Neural progenitor cell (in vitro differentiated cells): Measurements from ENCODE around the gene MAN2B2. TPM values are rescaled to one million over a fixed set of nuclear protein-coding genes. Genes with fewer than 3 reads are reported as not detected.

Experiments
- DNase-seq: peaks from one replicate; pipeline ENCODE4 v3.0.0-alpha.2; 2016; ENCODE audit warnings: low spot score
- H2AFZ ChIP-seq: fragments of 200-600 bp; sonication (generic); replicated peaks from 2 replicates; pipeline ENCODE4 v1.6.1; 2016; ENCODE audit warnings: antibody characterized with exemption
- H3F3A ChIP-seq: fragments of 200-600 bp; sonication (generic); 2 replicates; pipeline ENCODE4 v1.6.1; 2016; ENCODE audit warnings: antibody characterized with exemption, low read depth
- H3K27ac ChIP-seq: fragments of 200-600 bp; sonication (generic); 2 replicates; pipeline ENCODE4 v1.5.1; 2016; ENCODE audit warnings: mild to moderate bottlenecking
- H3K27me3 ChIP-seq: fragments of 200-600 bp; sonication (generic); 2 replicates; pipeline ENCODE4 v1.6.1; 2016; ENCODE audit warnings: mild to moderate bottlenecking, moderate library complexity
- H3K36me3 ChIP-seq: fragments of 200-600 bp; sonication (generic); 2 replicates; pipeline ENCODE4 v1.5.1; 2016
- H3K4me1 ChIP-seq: fragments of 200-600 bp; sonication (generic); 2 replicates; pipeline ENCODE4 v1.6.1; 2016; ENCODE audit warnings: mixed run types
- H3K4me2 ChIP-seq: fragments of 200-600 bp; sonication (generic); 2 replicates; pipeline ENCODE4 v1.6.1; 2016
- H3K4me3 ChIP-seq: fragments of 200-600 bp; sonication (generic); 2 replicates; pipeline ENCODE4 v1.5.1; 2016
- H3K79me2 ChIP-seq: fragments of 200-600 bp; sonication (generic); 2 replicates; pipeline ENCODE4 v1.6.1; 2016; ENCODE audit warnings: low read depth
- H3K9ac ChIP-seq: fragments of 200-600 bp; sonication (generic); 2 replicates; pipeline ENCODE4 v1.6.1; 2016
- H3K9me3 ChIP-seq: fragments of 200-600 bp; sonication (generic); 2 replicates; pipeline ENCODE4 v1.5.1; 2016; ENCODE audit warnings: low read depth
- H4K20me1 ChIP-seq: fragments of 200-600 bp; sonication (generic); 2 replicates; pipeline ENCODE4 v1.6.1; 2016; ENCODE audit warnings: low read depth
- H3K27ac Mint-ChIP-seq: 3 replicates; pipeline ENCODE4 v1.8.0; 2021; ENCODE audit warnings: mixed read lengths
- H3K27me3 Mint-ChIP-seq: 2 replicates; pipeline ENCODE4 v1.8.0; 2022; ENCODE audit warnings: low read depth, mild to moderate bottlenecking, inconsistent platforms, moderate library complexity, mixed read lengths; ENCODE audit not compliant: insufficient read depth
- H3K36me3 Mint-ChIP-seq: 3 replicates; pipeline ENCODE4 v1.8.0; 2021; ENCODE audit warnings: mixed read lengths
- H3K4me1 Mint-ChIP-seq: 3 replicates; pipeline ENCODE4 v1.8.0; 2021; ENCODE audit warnings: mixed read lengths
- H3K4me3 Mint-ChIP-seq: 3 replicates; pipeline ENCODE4 v1.8.0; 2021; ENCODE audit warnings: mild to moderate bottlenecking, moderate library complexity, mixed read lengths
- H3K9me3 Mint-ChIP-seq: 3 replicates; pipeline ENCODE4 v1.8.0; 2020; ENCODE audit warnings: mixed read lengths
- EZH2 ChIP-seq: fragments of 200-600 bp; sonication (generic); IDR thresholded peaks from 2 replicates; pipeline ENCODE4 v1.6.1; 2017; ENCODE audit warnings: antibody characterized with exemption, mild to moderate bottlenecking, moderate library complexity
- EZH2phosphoT487 ChIP-seq: fragments of 200-600 bp; sonication (generic); IDR thresholded peaks from 2 replicates; pipeline ENCODE4 v1.6.1; 2017; ENCODE audit warnings: antibody characterized with exemption
- total RNA-seq: library from RNA; depleted of rRNA; stranded (reverse); fragments of >200 nt; gene quantifications from 2 replicates; pipeline ENCODE4 v1.2.3, GENCODE V29; 2015; ENCODE audit warnings: low replicate concordance
- TF ChIP-seq, protein P1 (sequence below): fragments of 200-600 bp; sonication (generic); IDR thresholded peaks from 2 replicates; pipeline ENCODE4 v1.5.1; 2017; ENCODE audit warnings: antibody characterized with exemption, mild to moderate bottlenecking

The MAN2B2 gene
- total RNA-seq, 1 donor from 2014 or later: 2.7 TPM

DNA sequence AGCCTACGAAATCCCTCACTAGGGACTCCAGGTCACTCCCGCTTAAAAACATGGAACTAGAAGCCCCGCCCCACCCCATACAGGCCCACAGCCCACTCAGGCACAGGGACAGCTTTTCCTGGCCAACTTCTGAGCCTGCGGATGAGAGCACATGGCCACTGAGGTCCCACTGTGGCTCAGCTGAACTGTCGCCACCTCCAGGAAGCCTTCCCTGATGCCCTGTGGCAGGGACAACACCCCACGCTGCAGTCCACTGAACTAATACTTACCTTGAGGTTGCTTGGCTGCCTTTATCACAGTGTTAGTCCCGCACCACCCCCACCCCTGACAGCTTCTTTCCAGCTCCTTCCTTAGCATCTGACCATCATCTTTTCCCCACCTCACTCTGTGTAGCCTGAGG lies 39.3 kb upstream of the MAN2B2 start:
- no peaks in the 10 kb centered on the region for H3K79me2 ChIP-seq
- no peaks in the 10 kb centered on the region for H3K9me3 Mint-ChIP-seq
- TF ChIP-seq EZH2phosphoT487 (no peak), EZH2 (no peak)
- TF ChIP-seq, protein P1, sequence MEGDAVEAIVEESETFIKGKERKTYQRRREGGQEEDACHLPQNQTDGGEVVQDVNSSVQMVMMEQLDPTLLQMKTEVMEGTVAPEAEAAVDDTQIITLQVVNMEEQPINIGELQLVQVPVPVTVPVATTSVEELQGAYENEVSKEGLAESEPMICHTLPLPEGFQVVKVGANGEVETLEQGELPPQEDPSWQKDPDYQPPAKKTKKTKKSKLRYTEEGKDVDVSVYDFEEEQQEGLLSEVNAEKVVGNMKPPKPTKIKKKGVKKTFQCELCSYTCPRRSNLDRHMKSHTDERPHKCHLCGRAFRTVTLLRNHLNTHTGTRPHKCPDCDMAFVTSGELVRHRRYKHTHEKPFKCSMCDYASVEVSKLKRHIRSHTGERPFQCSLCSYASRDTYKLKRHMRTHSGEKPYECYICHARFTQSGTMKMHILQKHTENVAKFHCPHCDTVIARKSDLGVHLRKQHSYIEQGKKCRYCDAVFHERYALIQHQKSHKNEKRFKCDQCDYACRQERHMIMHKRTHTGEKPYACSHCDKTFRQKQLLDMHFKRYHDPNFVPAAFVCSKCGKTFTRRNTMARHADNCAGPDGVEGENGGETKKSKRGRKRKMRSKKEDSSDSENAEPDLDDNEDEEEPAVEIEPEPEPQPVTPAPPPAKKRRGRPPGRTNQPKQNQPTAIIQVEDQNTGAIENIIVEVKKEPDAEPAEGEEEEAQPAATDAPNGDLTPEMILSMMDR: no peak
- no peak overlapping the region for H2AFZ ChIP-seq
- H3K27me3 Mint-ChIP-seq: peaks cover 11% of the 10 kb centered on the region
- no peak overlapping the region for H3K4me3 Mint-ChIP-seq
- H3K27me3 ChIP-seq: peaks cover 10% of the 10 kb centered on the region
- H4K20me1 ChIP-seq: no peaks in the 10 kb centered on the region
- no peaks in the 10 kb centered on the region for H3K4me1 ChIP-seq
- no peak overlapping the region for H3K27ac Mint-ChIP-seq
- no peaks in the 10 kb centered on the region for H3K4me1 Mint-ChIP-seq
- no peak overlapping the region for H3K9ac ChIP-seq
- no peaks in the 10 kb centered on the region for H3K9me3 ChIP-seq
- DNase-seq: no peak
- no peaks in the 10 kb centered on the region for H3K36me3 ChIP-seq
- no peaks in the 10 kb centered on the region for H3F3A ChIP-seq
- no peaks in the 10 kb centered on the region for H3K36me3 Mint-ChIP-seq
- no peak overlapping the region for H3K27ac ChIP-seq
- no peak overlapping the region for H3K4me3 ChIP-seq
- no peak overlapping the region for H3K4me2 ChIP-seq

DNA sequence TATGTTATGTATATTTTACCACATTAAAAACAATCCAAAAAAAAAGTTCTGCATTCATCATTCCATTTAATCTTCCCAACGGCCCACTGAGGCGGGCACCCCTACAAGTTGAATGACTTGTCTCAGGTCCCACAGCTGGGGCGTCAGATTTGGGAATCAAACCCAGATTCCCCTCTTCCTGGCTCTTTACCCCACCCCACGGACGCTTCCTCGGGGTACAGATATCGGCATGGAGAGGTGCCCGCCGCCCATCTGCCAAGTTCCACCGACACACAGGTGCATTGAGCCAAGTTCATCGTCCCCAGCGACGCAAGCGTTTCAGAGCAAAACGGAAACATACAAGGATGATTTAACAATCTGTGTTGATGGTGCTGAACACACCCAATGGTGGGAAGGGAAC lies 36.9 kb upstream of the MAN2B2 start:
- Histone ChIP-seq H3K27me3 (peaks cover 10% of the 10 kb centered on the region), H3K27ac (no peak overlapping the region), H3K79me2 (no peaks in the 10 kb centered on the region), H3K4me1 (no peaks in the 10 kb centered on the region), H3K36me3 (no peaks in the 10 kb centered on the region), H3K9ac (no peak overlapping the region), H3F3A (no peaks in the 10 kb centered on the region), H3K4me3 (no peak overlapping the region), H2AFZ (no peak overlapping the region), H3K4me2 (no peak overlapping the region), H4K20me1 (no peaks in the 10 kb centered on the region), H3K9me3 (no peaks in the 10 kb centered on the region)
- Mint-ChIP-seq H3K36me3 (no peaks in the 10 kb centered on the region), H3K4me1 (no peaks in the 10 kb centered on the region), H3K27me3 (peaks cover 13% of the 10 kb centered on the region), H3K27ac (no peak overlapping the region), H3K4me3 (no peak overlapping the region), H3K9me3 (no peaks in the 10 kb centered on the region)
- no peak for TF ChIP-seq EZH2
- TF ChIP-seq, protein P1: no peak
- no peak for DNase-seq

DNA sequence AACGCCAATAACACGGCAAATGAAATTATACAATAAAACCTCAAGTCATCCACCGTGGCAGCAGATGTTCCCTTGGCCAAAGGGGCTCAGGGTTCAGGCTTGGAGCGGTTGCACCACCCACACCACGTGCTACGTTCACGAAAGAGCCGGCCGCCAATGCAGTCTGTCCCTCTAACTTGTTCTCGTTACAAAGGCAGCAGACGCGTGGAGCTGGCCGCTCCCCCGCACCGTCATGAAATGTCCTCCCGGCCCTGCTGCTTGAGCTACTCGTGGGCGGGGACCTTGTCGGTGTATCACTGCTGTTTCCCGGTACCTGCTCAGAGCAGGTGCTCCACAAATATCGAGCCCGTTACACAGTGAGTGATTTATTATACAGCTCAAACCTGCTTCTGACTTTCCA lies 36.4 kb upstream of the MAN2B2 start:
- H3K36me3 Mint-ChIP-seq: no peaks in the 10 kb centered on the region
- no peak overlapping the region for H3K27ac Mint-ChIP-seq
- H3K27ac ChIP-seq: no peak overlapping the region

More for the DNA sequence above, 36.4 kb upstream of the MAN2B2 start:
- DNase-seq: no peak
- Histone ChIP-seq H3K4me1 (no peaks in the 10 kb centered on the region), H3K9ac (no peak overlapping the region), H3K36me3 (no peaks in the 10 kb centered on the region), H2AFZ (no peak overlapping the region), H3F3A (no peaks in the 10 kb centered on the region), H4K20me1 (no peaks in the 10 kb centered on the region), H3K9me3 (no peaks in the 10 kb centered on the region), H3K4me2 (no peak overlapping the region), H3K79me2 (no peaks in the 10 kb centered on the region), H3K27me3 (peaks cover 10% of the 10 kb centered on the region), H3K4me3 (no peak overlapping the region)
- peaks cover 13% of the 10 kb centered on the region for H3K27me3 Mint-ChIP-seq
- no peaks in the 10 kb centered on the region for H3K9me3 Mint-ChIP-seq
- TF ChIP-seq EZH2phosphoT487 (no peak), EZH2 (no peak)
- TF ChIP-seq, protein P1: no peak
- H3K4me3 Mint-ChIP-seq: no peak overlapping the region
- no peaks in the 10 kb centered on the region for H3K4me1 Mint-ChIP-seq
